Transverse colon (tissue), 4 donors: Measurements from ENCODE around the gene KCNAB2.

Source experiments
- POLR2A ChIP-seq: fragments of 450-650 bp; IDR thresholded peaks from one replicate; pipeline ENCODE4 v1.6.1; 2016; ENCODE audit warnings: antibody characterized with exemption, mild to moderate bottlenecking, moderate library complexity
- POLR2AphosphoS5 ChIP-seq, 3 donors: sonication (generic); formaldehyde crosslinking; IDR thresholded peaks; one replicate each; pipeline ENCODE4 v1.6.1; 2016; ENCODE audit warnings: antibody characterized with exemption in 3 of 3
- TF ChIP-seq, protein P1 (sequence below), 5 experiments: fragments of 200-600 bp in 3 of 5; fragments of 450-650 bp in 2 of 5; sonication (generic) in 3 of 5; IDR thresholded peaks; 1 replicate in 2 of 5; 2 replicates in 3 of 5; pipeline ENCODE4 v1.5.1; 2016 to 2017; ENCODE audit warnings: antibody characterized with exemption in 5 of 5, inconsistent platforms in 3 of 5, mild to moderate bottlenecking in 2 of 5, moderate library complexity in 1 of 5

DNA sequence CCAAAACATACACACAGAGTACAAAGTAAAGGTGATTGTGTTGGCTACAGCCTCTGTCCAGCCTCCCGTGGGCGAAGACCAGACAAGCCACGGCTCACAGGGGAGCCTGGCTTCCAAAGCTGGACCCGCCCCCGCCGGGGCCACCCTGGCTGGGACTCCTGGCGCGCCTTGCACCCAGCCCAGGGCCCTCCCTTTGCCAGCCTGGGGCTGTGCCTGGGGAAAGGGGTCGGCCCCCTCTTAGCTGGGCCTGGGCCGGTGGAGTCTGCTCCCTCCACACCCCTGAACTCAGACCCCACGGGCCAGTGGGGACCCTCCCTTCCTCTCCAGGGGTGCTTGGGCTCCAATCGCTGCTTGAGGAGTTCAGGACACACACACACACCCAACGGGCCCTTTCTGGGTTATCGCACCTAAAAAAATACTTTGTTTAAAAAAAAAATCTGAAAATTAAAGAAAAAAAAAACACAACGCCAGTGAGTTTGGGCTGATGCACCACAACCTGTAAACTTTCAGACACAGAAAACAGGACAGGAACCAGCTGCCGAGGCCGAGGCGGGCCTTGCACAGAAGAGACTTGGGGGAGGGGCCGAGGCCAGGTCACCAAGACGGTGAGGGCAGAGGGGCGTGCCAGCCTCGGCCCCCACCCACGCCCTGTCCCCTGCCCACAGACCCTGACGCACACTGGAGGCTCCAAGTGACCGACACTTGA lies 56.3 kb downstream of the KCNAB2 start:
- TF ChIP-seq, protein P1, sequence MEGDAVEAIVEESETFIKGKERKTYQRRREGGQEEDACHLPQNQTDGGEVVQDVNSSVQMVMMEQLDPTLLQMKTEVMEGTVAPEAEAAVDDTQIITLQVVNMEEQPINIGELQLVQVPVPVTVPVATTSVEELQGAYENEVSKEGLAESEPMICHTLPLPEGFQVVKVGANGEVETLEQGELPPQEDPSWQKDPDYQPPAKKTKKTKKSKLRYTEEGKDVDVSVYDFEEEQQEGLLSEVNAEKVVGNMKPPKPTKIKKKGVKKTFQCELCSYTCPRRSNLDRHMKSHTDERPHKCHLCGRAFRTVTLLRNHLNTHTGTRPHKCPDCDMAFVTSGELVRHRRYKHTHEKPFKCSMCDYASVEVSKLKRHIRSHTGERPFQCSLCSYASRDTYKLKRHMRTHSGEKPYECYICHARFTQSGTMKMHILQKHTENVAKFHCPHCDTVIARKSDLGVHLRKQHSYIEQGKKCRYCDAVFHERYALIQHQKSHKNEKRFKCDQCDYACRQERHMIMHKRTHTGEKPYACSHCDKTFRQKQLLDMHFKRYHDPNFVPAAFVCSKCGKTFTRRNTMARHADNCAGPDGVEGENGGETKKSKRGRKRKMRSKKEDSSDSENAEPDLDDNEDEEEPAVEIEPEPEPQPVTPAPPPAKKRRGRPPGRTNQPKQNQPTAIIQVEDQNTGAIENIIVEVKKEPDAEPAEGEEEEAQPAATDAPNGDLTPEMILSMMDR (IDR thresholded peaks at IDR 0.05): no peak
- no peak for TF ChIP-seq POLR2A
- no peak for TF ChIP-seq POLR2AphosphoS5 (IDR thresholded peaks at IDR 0.05)
